Measurements from ENCODE around the gene A3GALT2. TPM values are rescaled to one million over a fixed set of nuclear protein-coding genes. Genes with fewer than 3 reads are reported as not detected.

A3GALT2 gene
- total and polyA plus RNA-seq, 4 donors: not detected

GRCh38 chr1:33265780-33266605 lies 54.9 kb downstream of the A3GALT2 start:
- H3K4me1 ChIP-seq (ENCODE audit: control insufficient read depth in 4 of 4, insufficient read depth in 4 of 4, low read length in 3 of 4): peaks cover 0 to 4% (median 3%) of the 10 kb centered on the region in 4 donors
- H3K9ac ChIP-seq (ENCODE audit: low read depth in 1 of 2, low read length in 2 of 2): no peak overlapping the region
- peaks cover 0 to 3% (median 0%) of the 10 kb centered on the region in 4 donors for H3K36me3 ChIP-seq (ENCODE audit: control insufficient read depth in 4 of 4, insufficient read depth in 3 of 4, low read depth in 1 of 4, low read length in 3 of 4)
- no peak for DNase-seq (ENCODE audit: low spot score)
- no peak overlapping the region for H3K4me3 ChIP-seq (ENCODE audit: low read depth in 1 of 3, low read length in 3 of 3)
- TF ChIP-seq JUND (IDR thresholded peaks at IDR 0.05) (no peak), RAD21 (IDR thresholded peaks at IDR 0.05) (no peak), REST (IDR thresholded peaks at IDR 0.05) (no peak), FOXA2 (IDR thresholded peaks at IDR 0.05) (no peak), EGR1 (IDR thresholded peaks at IDR 0.05; ENCODE audit: low read depth in 2 of 2) (no peak), YY1 (IDR thresholded peaks at IDR 0.05) (no peak), NR2F2 (IDR thresholded peaks at IDR 0.05) (no peak), ZBTB33 (IDR thresholded peaks at IDR 0.05) (no peak), SP1 (IDR thresholded peaks at IDR 0.05) (no peak), HNF4A (conservative IDR thresholded peaks at IDR 0.05) (no peak), FOXA1 (IDR thresholded peaks at IDR 0.05) (no peak), TAF1 (conservative IDR thresholded peaks at IDR 0.05) (no peak)
- TF ChIP-seq, protein P1, sequence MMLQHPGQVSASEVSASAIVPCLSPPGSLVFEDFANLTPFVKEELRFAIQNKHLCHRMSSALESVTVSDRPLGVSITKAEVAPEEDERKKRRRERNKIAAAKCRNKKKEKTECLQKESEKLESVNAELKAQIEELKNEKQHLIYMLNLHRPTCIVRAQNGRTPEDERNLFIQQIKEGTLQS (IDR thresholded peaks at IDR 0.05): no peak
- TF ChIP-seq, protein P2, sequence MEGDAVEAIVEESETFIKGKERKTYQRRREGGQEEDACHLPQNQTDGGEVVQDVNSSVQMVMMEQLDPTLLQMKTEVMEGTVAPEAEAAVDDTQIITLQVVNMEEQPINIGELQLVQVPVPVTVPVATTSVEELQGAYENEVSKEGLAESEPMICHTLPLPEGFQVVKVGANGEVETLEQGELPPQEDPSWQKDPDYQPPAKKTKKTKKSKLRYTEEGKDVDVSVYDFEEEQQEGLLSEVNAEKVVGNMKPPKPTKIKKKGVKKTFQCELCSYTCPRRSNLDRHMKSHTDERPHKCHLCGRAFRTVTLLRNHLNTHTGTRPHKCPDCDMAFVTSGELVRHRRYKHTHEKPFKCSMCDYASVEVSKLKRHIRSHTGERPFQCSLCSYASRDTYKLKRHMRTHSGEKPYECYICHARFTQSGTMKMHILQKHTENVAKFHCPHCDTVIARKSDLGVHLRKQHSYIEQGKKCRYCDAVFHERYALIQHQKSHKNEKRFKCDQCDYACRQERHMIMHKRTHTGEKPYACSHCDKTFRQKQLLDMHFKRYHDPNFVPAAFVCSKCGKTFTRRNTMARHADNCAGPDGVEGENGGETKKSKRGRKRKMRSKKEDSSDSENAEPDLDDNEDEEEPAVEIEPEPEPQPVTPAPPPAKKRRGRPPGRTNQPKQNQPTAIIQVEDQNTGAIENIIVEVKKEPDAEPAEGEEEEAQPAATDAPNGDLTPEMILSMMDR (IDR thresholded peaks at IDR 0.05; ENCODE audit: low read depth, low read length, missing input control): no peak
- TF ChIP-seq, protein P3, sequence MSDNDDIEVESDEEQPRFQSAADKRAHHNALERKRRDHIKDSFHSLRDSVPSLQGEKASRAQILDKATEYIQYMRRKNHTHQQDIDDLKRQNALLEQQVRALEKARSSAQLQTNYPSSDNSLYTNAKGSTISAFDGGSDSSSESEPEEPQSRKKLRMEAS (IDR thresholded peaks at IDR 0.05): no peak
- no peaks in the 10 kb centered on the region for H3K9me3 ChIP-seq (ENCODE audit: control insufficient read depth in 4 of 4, low read length in 3 of 4)
- H3K27me3 ChIP-seq (ENCODE audit: control insufficient read depth in 4 of 4, insufficient read depth in 4 of 4, low read length in 3 of 4): no peaks in the 10 kb centered on the region
- WGBS: 80% methylated on average over 10 of the region's 10 CpGs
- H3K27ac ChIP-seq (ENCODE audit: low read depth in 1 of 2, low read length in 2 of 2): no peak overlapping the region
